ENCODE measurements around the gene OR52D1.

The OR52D1 gene

DNA sequence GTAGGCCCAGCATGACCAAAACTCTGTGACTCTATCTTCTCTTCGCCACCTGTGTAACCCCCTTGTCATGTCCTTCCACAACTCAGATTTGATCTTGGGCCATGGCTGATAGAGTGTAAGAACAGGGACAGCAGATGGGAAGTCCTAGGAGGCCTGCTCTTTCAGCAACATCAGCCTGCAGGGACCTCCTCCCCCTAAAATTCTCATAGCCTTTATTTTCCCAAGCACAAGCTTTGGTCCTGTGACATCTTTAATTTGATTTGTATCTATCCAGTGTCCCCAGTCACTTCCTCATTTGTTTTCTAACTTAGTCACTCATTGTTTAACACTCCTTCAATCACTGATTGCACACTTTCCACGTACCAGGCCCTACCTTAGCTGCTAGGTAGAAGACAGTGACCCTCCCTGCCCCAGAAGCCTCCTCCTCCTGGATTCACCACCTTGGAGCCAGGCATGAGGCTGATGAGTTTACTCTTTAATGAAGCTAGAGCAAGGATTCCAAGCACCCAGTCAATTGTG, 16.0 kb downstream of the OR52D1 start:
- TF ChIP-seq, protein P1, sequence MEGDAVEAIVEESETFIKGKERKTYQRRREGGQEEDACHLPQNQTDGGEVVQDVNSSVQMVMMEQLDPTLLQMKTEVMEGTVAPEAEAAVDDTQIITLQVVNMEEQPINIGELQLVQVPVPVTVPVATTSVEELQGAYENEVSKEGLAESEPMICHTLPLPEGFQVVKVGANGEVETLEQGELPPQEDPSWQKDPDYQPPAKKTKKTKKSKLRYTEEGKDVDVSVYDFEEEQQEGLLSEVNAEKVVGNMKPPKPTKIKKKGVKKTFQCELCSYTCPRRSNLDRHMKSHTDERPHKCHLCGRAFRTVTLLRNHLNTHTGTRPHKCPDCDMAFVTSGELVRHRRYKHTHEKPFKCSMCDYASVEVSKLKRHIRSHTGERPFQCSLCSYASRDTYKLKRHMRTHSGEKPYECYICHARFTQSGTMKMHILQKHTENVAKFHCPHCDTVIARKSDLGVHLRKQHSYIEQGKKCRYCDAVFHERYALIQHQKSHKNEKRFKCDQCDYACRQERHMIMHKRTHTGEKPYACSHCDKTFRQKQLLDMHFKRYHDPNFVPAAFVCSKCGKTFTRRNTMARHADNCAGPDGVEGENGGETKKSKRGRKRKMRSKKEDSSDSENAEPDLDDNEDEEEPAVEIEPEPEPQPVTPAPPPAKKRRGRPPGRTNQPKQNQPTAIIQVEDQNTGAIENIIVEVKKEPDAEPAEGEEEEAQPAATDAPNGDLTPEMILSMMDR (IDR thresholded peaks at IDR 0.05; ENCODE audit: poor library complexity, severe bottlenecking): no peak
- DNase-seq (ENCODE audit: low spot score) (no peak), ATAC-seq (ENCODE audit: low read depth) (no peak)
- H3K27me3 ChIP-seq (ENCODE audit: insufficient read depth, poor library complexity, severe bottlenecking): no peaks in the 10 kb centered on the region
- no peaks in the 10 kb centered on the region for H3K4me1 ChIP-seq (ENCODE audit: insufficient read depth, poor library complexity, severe bottlenecking)
- no peak overlapping the region for H3K27ac ChIP-seq (ENCODE audit: poor library complexity, severe bottlenecking)
- H3K36me3 ChIP-seq (ENCODE audit: low read depth): no peaks in the 10 kb centered on the region
- H3K9me3 ChIP-seq (ENCODE audit: severe bottlenecking): no peaks in the 10 kb centered on the region
- no peak overlapping the region for H3K4me3 ChIP-seq (ENCODE audit: severe bottlenecking)

DNA sequence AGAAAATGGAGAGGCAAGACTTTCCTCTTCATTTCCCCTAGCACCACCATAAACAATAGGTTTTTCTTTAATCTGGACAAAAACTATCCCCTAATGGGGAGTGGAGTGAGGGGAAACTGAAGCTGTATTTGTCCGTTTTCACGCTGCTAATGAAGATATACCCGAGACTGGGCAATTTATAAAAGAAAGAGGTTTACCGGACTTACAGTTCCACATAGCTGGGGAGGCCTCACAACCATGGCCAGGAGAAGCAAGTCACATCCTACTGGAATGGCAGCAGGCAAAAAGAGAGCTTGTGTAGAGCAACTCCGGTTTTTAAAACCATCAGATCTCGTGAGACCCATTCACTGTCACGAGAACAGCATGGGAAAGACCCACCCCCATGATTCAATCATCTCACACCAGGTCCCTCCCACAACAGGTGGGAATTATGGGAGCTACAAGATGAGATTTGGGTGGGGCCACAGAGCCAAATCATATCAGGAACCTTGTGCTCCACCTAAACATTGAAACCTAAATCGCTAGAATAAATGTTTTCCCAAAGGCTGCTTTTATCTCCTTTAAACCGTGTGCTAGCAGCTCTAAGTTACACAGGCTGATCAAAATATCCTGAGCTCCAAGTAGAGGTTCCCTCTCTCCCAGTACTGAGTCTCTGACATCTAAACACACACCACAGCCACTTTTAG, 17.0 kb downstream of the OR52D1 start:
- DNase-seq (ENCODE audit: low spot score): no peak
- H3K27me3 ChIP-seq (ENCODE audit: insufficient read depth, poor library complexity, severe bottlenecking): no peaks in the 10 kb centered on the region

DNA sequence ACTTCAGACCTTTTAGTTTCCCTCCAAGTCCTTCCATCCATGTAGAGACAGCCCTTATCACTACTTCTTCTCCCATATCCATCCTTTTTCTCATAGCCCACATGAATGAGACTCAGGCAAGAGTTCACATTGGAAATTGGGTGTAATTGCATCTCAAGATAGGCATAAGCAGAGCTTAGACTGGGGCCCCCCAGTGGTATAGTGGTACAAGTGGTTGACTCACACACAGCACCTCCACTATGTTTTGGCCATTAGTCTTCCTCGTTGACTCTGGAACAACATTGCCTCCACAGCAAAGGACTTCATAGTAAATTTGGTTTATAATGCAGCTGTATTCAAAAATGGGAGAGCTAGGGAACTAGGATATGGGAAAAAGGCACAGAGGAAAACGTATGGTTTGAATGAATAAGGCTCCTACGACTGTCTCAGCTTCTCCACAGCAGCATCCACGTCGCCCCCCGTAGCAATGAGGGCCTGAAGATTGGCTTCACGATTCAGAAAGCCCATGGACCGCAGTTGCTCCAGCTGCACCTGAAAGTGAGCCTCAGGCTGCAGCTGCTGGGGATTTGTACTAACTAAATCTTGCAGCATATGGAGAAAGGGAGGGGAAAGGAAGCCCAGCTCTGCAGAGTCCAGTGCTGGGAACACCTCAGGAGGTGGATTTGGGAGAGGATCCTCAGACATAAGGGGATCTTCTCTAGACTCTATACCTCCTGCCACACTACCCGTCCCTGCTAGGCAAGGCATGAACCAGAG, 18.9 kb downstream of the OR52D1 start:
- ATAC-seq (ENCODE audit: low read depth): no peak
- DNase-seq (ENCODE audit: low spot score): no peak
- Histone ChIP-seq H3K4me1 (ENCODE audit: insufficient read depth, poor library complexity, severe bottlenecking) (no peaks in the 10 kb centered on the region), H3K36me3 (ENCODE audit: low read depth) (no peaks in the 10 kb centered on the region), H3K27ac (ENCODE audit: poor library complexity, severe bottlenecking) (no peak overlapping the region), H3K4me3 (ENCODE audit: severe bottlenecking) (no peak overlapping the region), H3K27me3 (ENCODE audit: insufficient read depth, poor library complexity, severe bottlenecking) (no peaks in the 10 kb centered on the region), H3K9me3 (ENCODE audit: severe bottlenecking) (no peaks in the 10 kb centered on the region)
- TF ChIP-seq, protein P1 (IDR thresholded peaks at IDR 0.05; ENCODE audit: poor library complexity, severe bottlenecking): no peak

More for the DNA sequence above, 17.0 kb downstream of the OR52D1 start:
- no peak for ATAC-seq (ENCODE audit: low read depth)
- no peaks in the 10 kb centered on the region for H3K4me1 ChIP-seq (ENCODE audit: insufficient read depth, poor library complexity, severe bottlenecking)
- no peak overlapping the region for H3K27ac ChIP-seq (ENCODE audit: poor library complexity, severe bottlenecking)
- no peaks in the 10 kb centered on the region for H3K36me3 ChIP-seq (ENCODE audit: low read depth)
- H3K4me3 ChIP-seq (ENCODE audit: severe bottlenecking): no peak overlapping the region
- no peaks in the 10 kb centered on the region for H3K9me3 ChIP-seq (ENCODE audit: severe bottlenecking)
- TF ChIP-seq, protein P1 (IDR thresholded peaks at IDR 0.05; ENCODE audit: poor library complexity, severe bottlenecking): no peak

DNA sequence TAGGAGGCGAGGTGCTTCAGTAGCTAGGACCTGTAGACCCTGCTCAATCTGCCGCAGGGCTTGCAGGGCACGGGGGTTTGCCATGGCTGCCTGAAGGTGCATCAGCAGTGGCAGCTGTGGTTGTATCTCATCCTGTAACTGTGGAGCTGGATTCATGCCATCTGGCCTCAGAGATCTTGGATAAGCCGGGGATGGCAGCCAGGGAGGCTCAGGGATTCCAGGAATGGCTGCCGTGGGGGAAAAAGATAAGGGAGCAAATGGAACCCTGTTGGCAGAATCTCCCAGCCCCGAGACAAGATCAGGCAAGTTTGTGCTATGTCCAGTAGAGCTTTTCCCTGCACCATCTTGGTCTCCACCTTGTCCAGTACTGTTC, 19.4 kb downstream of the OR52D1 start:
- Histone ChIP-seq H3K27ac (ENCODE audit: poor library complexity, severe bottlenecking) (no peak overlapping the region), H3K27me3 (ENCODE audit: insufficient read depth, poor library complexity, severe bottlenecking) (no peaks in the 10 kb centered on the region), H3K9me3 (ENCODE audit: severe bottlenecking) (no peaks in the 10 kb centered on the region), H3K4me1 (ENCODE audit: insufficient read depth, poor library complexity, severe bottlenecking) (no peaks in the 10 kb centered on the region), H3K36me3 (ENCODE audit: low read depth) (no peaks in the 10 kb centered on the region), H3K4me3 (ENCODE audit: severe bottlenecking) (no peak overlapping the region)
- ATAC-seq (ENCODE audit: low read depth) (no peak), DNase-seq (ENCODE audit: low spot score) (no peak)
- TF ChIP-seq, protein P1 (IDR thresholded peaks at IDR 0.05; ENCODE audit: poor library complexity, severe bottlenecking): no peak

Measured in RWPE2 (cell line).